SH-SY5Y (cell line): ENCODE data around the gene ADRB2.

Source experiments
- GATA2 ChIP-seq: IDR thresholded peaks from 2 replicates; pipeline ENCODE4 v1.6.1; 2011; ENCODE audit warnings: mild to moderate bottlenecking, low read depth, low read length
- GATA3 ChIP-seq: IDR thresholded peaks from 2 replicates; pipeline ENCODE4 v1.6.1; 2011; ENCODE audit warnings: low read depth, mild to moderate bottlenecking, low read length, moderate library complexity

Gene ADRB2

DNA sequence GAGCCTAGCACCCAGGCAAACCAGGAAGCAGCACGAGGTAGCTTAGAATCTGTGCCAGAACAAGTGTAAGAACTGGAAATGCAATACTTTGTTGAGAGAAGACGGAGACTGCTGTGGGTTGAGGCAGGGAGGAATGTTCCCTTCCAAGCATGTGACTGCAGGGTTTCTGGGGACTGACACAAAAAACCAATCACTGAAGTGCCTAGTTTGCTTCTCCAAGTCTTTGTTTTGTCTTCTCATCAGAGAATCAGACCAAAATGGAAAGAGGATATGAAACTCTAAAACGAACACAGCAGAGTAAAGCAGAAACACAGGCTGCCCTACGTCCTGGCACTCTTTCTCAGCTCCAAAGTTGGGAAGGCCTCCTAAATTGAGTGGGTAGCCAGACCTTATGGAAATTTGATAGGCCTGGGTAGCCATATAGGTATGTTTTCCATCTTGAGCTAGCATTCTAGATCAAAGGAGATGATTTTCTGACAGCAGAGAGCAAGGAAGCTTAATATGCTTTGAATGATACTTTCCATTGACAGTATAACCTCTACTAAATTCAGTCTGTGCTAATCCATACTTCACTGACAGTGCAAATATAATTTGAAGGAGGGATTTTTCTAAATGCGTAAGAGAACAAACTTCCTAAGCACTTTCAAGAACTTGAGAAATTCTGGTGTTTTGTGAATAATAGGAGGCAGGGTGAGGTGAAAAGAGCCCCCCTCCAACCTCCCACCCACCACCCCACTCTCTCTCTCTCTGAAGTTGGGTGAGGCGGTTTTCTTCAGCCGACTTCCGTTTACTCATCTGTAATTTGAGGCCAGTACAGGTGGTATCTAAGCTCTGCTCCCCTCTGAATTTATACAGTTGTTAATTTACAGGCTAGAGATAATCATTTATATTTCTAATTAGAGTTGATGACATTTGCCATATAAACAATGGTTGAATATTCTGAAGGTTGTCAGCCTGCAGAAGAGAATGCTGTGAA, 5.5 kb downstream of the ADRB2 start:
- TF ChIP-seq GATA2 (no peak), GATA3 (no peak)

DNA sequence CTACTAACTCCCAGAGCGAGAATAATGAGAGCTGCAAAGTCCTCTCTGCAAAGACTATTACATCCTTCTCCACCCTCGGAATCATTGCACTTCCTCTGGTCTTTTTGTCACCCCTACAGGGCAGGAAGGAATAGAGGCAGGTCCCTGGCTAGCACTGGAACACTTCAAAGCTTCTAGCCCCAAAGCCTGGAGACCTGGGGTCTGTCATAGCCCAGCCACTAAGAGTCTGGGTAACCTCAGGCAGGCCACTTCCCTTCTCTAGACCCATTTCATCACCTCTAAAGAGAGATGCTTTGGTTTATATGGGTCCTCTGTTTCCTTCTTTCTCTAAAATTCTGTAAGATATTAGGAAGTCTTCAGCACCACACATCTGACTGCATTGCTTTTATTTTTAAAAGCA, 6.7 kb downstream of the ADRB2 start:
- no peak for TF ChIP-seq GATA3
- no peak for TF ChIP-seq GATA2

DNA sequence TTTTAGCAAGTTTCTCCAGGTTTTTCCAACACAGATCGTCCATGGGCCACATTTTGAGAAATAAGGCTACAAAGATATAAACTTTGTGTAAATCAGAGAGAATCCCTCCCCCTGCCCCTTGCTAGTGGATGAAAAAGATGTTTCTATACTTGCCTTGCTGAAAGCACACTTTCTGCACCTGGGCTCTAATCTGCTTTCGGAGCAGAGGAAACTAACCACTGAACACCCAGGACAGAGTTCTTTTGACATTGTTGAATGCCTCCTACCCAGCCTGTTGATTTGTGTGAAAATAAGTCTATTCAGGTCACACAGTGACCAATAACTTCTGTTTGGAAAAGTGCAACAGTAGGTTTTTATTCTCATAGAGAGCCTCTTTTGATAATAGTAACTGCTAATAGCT, 7.5 kb downstream of the ADRB2 start:
- no peak for TF ChIP-seq GATA3
- no peak for TF ChIP-seq GATA2

DNA sequence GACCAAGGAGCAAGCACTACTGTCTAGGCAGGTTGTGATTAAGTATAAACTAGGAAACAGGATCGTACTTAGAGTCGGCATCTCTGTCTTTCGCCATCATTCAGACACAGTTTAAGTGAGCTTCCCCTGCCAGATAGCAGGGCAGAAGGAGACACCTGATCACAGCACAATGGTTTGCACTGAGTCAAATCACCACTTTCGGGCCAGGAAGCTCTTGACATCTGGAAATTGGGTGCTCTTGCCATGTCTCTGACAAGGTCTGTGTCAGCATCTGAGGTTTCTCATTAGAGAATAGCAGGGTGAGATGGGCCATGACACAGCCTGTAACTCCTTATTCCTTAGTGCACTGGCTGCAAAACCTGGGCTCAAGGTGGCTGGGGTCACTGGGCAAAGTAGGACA, 8.3 kb downstream of the ADRB2 start:
- TF ChIP-seq GATA2 (no peak), GATA3 (no peak)

DNA sequence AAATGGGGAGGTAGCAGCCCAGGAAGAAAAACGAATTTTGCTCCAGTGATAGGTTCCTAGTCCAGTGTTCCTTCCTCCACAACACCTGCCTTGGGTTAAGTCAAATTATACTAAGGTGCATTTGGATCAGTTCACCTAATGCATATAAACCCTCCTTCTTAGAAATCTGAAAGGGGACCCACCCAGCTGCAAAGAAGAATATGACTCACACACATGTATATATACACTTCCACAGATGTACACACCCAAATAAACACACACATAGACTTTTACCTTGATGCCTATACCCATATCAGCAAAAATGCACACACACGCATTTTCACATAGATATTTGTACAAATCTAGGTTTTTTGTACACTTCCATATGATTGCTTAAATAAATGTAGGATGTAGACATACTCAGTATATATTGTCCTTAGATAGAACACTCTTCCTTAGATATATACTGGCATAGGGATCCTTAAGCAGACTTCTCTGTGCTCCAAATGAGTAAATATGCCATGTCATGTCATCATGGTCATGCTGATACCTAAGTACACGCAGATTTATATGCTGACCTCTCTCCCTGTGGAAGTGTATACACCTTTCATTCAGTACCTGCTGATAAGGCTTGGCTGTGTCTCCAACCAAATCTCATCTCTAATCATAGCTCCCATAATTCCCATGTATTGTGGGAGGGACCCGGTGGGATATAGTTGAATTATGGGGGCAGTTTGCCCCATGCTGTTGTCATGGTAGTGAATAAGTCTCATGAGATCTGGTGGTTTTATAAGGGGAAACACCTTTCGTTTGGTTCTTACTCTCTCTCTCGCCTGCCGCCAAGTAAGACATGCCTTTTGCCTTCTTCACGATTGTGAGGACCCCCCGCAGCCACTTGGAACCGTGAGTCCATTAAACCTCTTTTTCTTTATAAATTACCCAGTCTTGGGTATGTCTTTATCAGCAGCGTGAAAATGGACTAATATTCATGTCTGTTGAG, 10.2 kb downstream of the ADRB2 start:
- TF ChIP-seq GATA3 (no peak), GATA2 (no peak)

DNA sequence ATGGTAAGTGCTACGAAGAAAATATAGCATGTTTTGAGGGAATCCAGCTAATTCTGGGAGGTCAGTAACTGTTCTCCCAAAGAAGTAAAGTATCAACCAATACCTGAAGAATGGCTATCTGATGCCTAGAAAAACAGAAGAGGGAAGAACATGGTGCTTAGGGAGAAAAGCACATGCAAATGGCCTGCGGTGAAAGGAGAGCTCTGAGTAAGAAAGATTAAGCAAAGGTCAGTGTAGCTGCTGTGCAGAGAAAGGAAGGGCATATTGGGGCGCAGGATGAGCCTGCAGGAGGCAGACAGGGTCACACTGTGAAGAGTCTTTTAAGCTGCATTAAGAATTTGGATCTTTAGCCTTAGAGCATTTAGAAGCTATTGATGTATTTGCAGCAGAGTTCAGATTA, 11.0 kb downstream of the ADRB2 start:
- no peak for TF ChIP-seq GATA2
- TF ChIP-seq GATA3: no peak

DNA sequence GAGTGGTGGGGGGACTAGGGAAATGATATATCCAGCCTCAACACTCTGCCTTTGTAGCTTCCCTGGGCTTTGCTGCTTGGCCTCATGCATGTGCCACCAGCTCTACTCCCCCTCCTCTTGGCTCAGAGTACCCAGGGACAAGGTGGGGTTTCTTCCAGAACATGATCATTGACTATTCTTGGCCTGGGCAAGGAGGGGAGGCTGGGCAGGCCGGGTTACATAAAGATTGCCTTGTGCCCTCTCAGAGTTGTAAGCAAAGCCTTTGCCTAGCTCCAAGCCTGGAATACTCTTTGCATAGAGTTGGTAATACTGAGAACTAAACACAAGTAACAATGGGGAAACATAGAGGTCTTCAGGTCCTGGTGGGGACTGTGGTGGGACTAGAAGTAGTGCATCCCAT, 11.9 kb downstream of the ADRB2 start:
- TF ChIP-seq GATA3: no peak
- no peak for TF ChIP-seq GATA2

DNA sequence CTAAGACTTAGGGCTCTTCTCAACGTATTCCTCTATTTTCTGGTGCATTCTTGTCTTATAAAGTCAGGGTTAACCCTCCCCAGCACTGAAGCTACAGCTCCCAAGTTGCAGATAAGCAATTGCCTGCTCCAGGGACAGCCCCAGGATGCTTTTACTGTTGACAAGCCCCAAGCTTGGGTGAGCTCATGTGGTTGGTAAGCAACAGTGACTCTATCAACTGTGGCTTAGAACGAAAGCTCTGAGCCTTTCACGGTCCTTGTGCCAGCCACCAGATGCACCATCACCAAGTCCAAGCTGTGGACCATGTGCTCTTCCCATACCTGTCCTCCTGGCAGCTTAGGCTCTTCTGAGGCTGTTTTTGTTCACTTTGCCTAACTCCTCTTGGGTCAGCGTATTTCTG, 13.5 kb downstream of the ADRB2 start:
- no peak for TF ChIP-seq GATA3
- no peak for TF ChIP-seq GATA2

DNA sequence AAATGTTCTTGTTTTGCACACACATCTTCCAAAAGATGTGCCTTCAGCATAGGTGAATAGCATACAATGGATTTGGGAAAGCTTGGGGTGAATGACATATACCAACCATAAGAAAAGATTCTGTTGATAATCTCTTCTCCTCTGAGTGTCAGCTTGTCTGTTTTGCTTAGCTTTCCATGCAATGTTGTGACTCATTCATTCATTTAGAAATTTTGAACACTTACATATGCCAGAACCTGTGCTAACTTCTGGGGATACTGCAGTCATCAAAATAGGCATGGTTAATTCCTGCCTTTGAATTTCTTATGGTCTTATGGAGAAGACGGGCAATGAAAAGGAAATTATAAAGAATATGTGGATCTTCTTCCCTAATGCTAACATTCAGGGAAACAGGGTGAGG, 14.1 kb downstream of the ADRB2 start:
- TF ChIP-seq GATA2 (no peak), GATA3 (no peak)

DNA sequence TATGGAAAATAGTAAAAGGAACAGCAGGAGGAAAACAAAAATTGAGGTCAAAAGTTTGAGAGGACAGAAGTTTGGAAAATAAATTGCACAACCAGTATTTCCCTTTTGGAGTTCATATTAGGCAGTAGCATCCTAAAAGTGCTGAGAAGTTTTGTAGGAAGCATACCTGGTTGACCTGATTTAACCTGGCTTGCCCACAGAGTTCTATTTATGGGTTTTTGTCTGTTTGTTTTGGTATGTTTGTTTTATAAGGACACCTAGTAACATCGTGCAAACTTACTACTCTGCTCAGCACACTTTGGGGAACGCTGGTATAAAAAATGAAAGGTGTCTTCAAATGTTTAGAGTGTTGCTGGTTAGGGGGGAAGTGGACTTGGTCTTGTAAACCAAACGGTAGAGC, 15.1 kb downstream of the ADRB2 start:
- TF ChIP-seq GATA2 (no peak), GATA3 (no peak)

DNA sequence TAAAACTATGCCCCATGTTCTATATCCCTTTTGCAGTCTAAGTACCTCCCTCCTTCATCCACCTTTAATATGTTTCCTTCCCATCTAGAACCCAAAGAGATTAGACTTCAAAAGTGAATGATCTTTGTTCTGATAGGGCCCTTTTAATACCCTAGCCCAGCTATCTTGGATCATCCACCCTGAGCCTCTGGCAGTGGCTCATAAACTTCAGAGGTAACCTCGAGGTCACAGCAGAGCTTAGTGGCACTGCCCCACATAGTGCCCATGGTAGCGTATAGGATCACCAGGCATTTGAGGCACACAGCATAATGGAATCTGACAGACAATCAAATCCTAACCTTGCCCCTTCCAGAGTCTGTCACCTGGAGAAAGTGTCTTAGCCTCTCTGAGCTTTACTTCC, 15.8 kb downstream of the ADRB2 start:
- TF ChIP-seq GATA2 (no peak), GATA3 (no peak)

DNA sequence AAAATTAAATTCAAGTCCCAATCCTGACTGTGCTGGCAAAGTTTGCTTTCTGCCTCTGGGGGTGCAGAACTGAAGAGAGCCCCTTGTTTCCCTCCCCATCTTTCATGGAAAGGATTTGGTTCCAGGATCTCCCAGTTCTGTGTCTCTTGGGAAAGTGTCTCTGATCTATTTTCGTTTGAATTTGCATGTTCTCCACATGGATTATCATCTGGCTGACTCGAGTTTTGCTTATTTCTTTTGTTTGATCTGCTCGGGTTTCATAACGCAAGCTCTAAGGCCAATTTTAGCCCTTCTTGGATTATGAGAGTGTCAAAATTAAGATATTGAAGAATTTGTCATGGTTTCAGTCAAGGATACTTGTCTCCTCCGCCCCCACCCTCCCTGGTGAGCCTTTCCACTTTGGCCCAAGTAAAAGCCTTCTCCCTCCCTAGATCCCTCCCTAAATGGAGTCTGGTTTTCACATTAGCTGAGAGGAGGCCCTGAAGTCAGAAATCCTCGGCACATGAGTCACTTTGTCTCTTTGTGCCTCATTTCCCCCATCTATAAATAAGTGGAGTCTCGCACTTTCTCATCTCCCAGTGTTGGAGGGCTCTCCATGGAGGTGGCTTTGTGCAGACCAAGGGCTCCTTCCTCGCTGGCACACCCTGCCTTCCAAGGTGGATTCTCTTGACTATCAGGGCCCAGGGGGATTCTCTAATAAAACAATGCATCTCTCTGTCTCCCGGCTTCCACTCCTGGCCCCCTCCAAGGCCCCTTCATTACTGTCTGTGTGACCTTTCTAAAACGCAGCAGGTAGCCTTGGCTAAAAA, 17.3 kb downstream of the ADRB2 start:
- TF ChIP-seq GATA2: no peak
- TF ChIP-seq GATA3: no peak

DNA sequence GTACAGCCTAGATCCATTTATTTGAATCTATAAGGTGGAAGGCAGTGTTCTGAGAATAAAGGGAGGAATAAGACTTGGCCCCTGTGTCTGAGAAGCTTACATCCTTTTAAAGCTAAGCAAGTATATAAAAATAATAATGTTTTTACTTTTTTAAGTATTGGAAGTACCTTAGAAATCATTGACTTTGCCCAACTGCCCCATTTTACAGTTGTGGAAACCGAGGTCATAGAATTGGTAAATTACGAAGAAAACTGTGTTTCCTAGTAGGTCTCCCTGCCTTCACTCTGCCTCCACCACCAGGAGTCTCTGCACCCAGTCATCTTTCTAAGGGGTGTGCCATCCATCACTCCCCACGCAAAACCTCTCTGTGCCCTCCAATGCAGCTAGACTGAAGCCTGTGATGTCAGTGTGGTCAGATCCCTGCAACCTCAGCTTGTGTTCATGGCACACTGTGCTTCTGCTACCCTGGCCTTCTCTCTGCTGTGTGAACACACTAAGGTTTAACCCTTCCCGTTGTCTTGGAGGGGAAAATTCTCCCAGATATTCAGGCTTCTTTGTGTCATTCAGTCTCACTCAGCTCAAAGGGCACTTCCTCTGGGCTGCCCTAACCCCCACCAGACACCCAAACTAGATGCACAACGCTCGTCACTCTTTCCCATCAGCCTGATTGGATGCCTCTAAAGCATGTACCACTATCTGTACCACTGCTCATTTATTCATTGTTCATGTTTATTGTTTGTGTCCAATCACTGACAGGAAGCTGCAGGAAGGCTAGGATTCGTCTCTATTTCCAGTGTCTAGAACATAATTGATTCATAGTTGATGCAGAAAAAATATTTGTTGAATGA, 18.2 kb downstream of the ADRB2 start:
- no peak for TF ChIP-seq GATA2
- TF ChIP-seq GATA3: no peak
